SH-SY5Y (cell line): ENCODE measurements around the gene TRIM65.

ENCODE experiments used
- GATA2 ChIP-seq: IDR thresholded peaks from 2 replicates; pipeline ENCODE4 v1.6.1; 2011; ENCODE audit warnings: mild to moderate bottlenecking, low read depth, low read length
- GATA3 ChIP-seq: IDR thresholded peaks from 2 replicates; pipeline ENCODE4 v1.6.1; 2011; ENCODE audit warnings: low read depth, mild to moderate bottlenecking, low read length, moderate library complexity

Gene TRIM65

GRCh38 chr17:75877752-75878173, 19.0 kb downstream of the TRIM65 start:
- TF ChIP-seq GATA2 (no peak), GATA3 (no peak)

DNA sequence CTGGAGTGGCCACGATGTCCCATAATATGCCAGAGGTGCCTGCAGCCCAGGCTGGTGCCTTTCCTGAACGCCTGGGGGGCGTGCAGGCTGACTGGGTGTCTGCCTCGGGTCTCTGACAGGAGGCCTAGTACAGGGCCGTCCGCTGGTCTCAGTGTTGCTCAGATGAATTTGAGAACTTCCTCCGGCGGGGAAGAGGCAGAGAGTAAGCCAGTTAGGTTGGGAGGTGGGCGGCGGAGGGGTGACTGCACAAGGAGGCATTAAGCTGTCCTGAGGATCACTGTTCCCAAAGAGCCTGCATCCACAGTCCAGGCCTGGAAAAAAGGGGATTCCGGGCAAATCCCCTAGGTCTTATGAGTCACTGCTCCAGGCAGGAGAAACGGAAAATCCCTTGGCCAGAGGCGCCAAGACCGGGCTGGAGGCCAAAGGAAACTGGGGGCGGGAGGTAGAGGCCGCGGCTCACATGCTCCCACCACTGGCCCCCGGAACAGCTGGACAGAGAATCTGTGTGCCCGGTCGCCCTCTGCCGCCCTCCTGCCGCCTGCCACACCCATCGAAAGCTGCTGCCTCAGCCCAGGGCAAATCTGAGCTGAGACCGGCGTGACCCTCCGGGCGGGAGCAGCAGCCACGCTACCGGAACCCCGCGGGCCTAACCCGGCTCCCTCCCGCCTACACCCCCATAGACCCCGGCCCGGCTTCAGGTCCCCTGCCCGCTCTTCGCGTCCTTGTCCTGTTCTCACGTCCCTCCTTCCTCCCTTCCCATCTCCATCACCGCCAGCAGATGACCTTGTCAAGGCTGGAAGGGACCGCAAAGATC, 19.6 kb downstream of the TRIM65 start:
- no peak for TF ChIP-seq GATA2
- no peak for TF ChIP-seq GATA3

- TF ChIP-seq GATA3, result no peak
- no peak for TF ChIP-seq GATA2
Observed at GRCh38 chr17:75876190-75876937, 20.4 kb downstream of the TRIM65 start.

DNA sequence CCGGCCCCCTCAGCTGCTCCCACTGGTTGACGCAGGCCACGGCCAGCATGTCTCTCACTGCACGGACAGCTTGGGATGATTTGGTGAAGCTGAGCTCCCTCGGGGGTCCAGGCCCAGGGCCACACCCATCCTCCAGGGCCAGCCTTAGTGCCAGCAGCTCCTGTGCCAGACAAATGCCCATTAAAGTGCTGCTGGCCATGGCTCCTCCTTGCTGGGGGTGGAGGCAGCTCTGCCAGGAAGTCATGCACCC, 20.9 kb downstream of the TRIM65 start:
- no peak for TF ChIP-seq GATA2
- TF ChIP-seq GATA3, result no peak

DNA sequence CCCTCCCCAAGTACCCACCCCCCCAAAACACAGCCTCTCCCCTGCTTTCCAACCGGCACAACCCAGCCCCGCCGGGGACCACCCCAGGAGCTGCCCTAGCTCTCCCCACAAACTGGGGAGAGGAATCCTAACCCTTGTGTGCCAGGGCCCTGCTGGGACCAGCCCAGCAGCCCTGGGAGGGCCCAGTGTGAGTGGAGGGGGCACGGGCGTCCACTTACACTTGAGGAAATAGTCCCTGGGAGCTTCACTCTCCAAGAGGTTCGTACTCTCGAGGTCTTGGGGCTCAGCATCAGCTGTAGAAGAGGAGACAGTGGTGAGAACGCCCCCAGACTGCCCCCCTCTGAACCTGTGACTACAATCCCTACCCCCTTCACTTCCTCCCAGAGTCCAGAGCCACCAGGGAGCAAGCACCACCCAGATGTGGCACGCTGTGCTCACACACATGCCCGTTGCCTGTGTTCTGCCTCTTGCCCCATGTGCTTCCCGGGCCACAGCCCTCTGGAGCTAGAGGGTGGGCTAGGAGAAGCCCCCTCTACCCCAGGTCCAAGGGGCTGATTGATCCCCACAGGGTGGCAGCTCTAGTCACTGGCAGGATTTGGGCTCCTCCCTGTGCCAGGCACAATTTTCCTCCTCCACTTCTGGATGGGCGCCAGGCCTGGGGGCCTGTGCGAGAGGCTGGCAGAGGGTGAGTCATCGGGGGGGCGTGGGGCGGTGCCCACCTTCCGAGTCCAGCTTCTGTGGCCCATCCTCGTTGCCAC, 21.4 kb downstream of the TRIM65 start:
- no peak for TF ChIP-seq GATA3
- no peak for TF ChIP-seq GATA2

DNA sequence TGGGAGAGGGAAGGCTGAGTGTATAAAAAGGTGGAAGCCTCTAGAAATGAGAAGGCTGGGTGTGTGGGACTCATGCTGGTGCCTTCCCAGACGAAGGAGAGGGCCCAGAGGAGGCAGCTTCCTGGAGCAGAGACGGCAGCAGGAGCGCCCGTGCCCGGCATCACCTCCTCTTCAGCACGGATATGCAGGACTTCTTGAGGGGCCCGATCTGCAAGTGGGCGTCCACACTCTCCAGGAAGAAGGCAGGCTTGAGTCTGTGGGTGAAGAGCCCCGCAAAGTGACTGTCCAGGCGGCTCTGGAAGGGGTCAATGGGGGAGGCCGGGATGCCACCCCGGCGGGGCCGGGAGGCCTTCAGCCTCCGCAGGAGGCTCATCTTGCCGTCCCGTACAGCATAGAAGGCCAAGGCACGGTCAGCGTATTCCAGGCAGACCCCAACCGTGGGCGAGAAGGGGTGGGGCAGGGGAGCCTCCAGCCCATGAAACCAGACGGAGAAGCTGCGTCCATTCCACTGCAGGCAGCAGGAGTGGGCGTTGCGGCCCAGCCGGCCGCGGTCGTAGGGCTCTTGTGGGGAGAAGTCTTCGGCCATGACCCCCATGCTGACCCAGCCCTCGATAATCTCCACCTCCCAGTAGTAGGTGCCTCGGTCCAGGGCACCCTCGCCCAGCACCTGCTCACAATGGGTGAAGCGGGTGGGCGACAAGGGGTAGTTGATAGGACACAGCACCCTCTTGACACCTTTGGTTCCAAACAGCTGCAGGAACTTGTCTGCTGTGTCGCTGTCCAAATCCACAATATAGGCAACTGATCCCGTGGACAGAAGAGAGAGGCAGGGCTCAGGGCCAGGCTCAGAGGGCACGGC, 22.2 kb downstream of the TRIM65 start:
- no peak for TF ChIP-seq GATA3
- no peak for TF ChIP-seq GATA2

DNA sequence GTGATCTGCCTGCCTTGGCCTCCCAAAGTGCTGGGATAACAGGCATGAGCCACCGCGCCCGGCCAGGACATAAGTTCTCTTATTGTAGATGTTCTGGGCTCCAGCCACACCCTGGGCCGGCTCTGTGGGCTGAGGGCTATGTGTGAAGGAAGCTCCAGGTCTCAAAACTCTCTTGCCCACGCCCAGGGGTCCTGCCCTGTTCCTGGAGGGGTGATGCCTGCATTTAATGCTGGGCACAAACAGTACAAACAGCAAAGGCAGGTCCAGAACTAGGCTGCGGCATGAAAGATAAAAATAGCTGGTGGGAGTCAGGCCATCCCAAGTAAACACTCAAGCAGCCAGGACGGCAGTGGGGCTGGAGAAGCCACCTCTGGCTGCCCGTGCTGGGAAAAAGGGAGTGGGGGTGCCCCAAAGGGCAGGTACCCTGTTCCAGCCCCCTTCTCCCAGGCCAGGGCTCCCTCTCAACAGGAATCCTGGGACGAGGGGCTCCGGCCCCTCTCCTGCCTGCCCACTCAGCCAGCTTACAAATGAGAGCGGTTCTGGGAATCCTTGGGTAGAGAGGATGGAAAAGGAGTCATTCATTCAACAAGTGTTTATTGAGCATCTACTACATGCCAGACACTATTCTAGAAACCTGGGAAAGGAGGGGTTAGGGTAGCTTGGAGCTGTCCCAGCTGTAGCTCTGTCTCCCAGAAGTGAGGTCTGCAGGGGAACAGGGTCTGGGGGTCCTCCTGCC, 23.0 kb downstream of the TRIM65 start:
- TF ChIP-seq GATA3, result no peak
- TF ChIP-seq GATA2, result no peak

DNA sequence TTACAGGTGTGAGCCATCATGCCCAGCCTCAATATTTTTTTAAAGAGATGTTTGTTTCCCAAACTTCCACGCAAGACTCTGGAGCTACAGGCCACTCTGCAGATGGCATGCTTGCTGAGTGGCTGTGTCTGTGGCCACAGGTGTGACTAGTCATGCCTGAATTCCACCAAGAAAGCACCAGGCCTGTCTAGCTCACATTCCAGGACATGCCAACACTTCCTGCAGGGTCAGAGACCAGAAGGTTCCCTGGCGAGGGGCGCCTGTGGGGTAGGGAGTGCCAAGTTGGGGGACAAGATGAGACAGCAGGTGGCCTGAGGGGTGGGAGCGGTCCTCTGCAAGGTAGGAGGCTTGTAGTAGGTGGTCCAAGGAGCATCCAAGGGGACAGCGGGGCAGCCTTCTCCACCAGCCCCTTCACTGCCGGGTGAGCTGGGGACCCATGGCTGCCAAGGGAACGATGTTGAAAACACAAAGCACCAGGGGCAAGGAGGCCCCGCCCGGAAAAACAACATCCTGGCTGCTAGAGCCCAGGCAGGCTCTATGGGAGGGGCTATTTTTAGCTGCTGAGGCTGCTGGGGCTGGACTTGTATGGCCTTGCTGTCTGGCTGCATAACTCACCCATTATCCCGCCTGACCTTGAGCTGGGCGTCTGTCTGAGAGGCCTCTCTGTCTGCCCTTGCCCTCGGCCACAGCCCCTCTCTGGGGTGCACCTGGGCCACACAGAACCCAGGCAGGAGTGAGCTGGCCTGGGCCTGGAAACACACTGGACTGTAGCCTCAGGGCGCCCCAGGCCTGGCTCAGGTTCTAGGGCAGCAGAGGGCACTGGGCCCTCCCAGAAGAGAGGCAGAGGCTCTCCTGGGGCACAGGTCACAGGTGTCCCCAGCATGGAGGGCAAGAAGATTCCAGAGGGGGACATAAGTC, 24.1 kb downstream of the TRIM65 start:
- no peak for TF ChIP-seq GATA3
- no peak for TF ChIP-seq GATA2

GRCh38 chr17:75869282-75870141, 27.2 kb downstream of the TRIM65 start:
- TF ChIP-seq GATA3, result no peak
- TF ChIP-seq GATA2, result no peak

- TF ChIP-seq GATA3 (no peak), GATA2 (no peak)
Observed at GRCh38 chr17:75864448-75864871, 32.3 kb downstream of the TRIM65 start.

DNA sequence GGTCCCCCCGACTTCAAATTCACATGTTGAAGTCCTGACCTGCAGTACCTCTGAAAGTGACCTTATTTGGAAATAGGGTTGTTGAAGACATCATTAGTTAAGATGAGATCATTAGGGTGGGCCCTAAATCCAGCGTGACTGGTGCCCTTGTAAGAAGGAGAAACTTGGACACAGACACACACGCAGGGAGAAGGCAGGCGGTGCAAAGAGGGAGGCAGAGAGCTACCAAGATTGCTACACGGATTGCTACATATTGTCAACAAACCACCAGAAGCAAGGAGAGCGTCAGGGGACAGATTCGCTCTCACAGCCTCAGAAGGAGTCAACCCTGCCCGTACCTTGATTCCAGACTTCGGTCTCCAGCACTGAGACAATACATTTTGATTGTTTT, 34.8 kb downstream of the TRIM65 start:
- no peak for TF ChIP-seq GATA2
- TF ChIP-seq GATA3, result no peak
